Endothelial cell of umbilical vein (primary cell): Measurements from ENCODE around the gene KRABD2.

ENCODE experiments used
- EZH2 ChIP-seq: IDR thresholded peaks from 2 replicates; pipeline ENCODE4 v1.6.1; 2012; ENCODE audit warnings: borderline replicate concordance, low read depth, mild to moderate bottlenecking, moderate library complexity, low read length, inconsistent platforms; ENCODE audit not compliant: severe bottlenecking
- POLR2A ChIP-seq: IDR thresholded peaks from 2 replicates; pipeline ENCODE4 v1.6.1; 2012; ENCODE audit warnings: low read depth, mild to moderate bottlenecking, control low read depth, low read length
- TF ChIP-seq, protein P1 (sequence below), 2 donors: IDR thresholded peaks; 1 replicate in 1 of 2; 2 replicates in 1 of 2; pipeline ENCODE4 v1.5.1; 2011; ENCODE audit warnings: low read length in 2 of 2, mild to moderate bottlenecking in 2 of 2, moderate library complexity in 2 of 2, control low read depth in 1 of 2, inconsistent platforms in 1 of 2, low read depth in 1 of 2; ENCODE audit not compliant: insufficient read depth in 1 of 2; ENCODE audit errors: extremely low read depth in 1 of 2

- no peak for TF ChIP-seq POLR2A
- TF ChIP-seq, protein P1, sequence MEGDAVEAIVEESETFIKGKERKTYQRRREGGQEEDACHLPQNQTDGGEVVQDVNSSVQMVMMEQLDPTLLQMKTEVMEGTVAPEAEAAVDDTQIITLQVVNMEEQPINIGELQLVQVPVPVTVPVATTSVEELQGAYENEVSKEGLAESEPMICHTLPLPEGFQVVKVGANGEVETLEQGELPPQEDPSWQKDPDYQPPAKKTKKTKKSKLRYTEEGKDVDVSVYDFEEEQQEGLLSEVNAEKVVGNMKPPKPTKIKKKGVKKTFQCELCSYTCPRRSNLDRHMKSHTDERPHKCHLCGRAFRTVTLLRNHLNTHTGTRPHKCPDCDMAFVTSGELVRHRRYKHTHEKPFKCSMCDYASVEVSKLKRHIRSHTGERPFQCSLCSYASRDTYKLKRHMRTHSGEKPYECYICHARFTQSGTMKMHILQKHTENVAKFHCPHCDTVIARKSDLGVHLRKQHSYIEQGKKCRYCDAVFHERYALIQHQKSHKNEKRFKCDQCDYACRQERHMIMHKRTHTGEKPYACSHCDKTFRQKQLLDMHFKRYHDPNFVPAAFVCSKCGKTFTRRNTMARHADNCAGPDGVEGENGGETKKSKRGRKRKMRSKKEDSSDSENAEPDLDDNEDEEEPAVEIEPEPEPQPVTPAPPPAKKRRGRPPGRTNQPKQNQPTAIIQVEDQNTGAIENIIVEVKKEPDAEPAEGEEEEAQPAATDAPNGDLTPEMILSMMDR (IDR thresholded peaks at IDR 0.05; ENCODE audit: extremely low read depth in 1 of 2, insufficient read depth in 1 of 2, low read depth in 1 of 2, low read length in 2 of 2) = no peak
- no peak for TF ChIP-seq EZH2
Observed at GRCh38 chr17:8360260-8360659, 16.2 kb downstream of the KRABD2 start.
